Thyroid gland (tissue), 4 donors: ENCODE measurements around the gene RFPL2.

ENCODE experiments used
- CTCF ChIP-seq, 6 experiments: fragments of 200-600 bp in 3 of 6; fragments of 450-650 bp in 3 of 6; sonication (generic) in 3 of 6; IDR thresholded peaks; one replicate each; pipeline ENCODE4 v1.5.1; 2016 to 2019; ENCODE audit warnings: antibody characterized with exemption in 6 of 6, mild to moderate bottlenecking in 2 of 6, inconsistent platforms in 1 of 6, moderate library complexity in 1 of 6
- POLR2A ChIP-seq, 2 donors: fragments of 450-650 bp; IDR thresholded peaks; one replicate each; pipeline ENCODE4 v1.6.1; 2017; ENCODE audit warnings: antibody characterized with exemption in 2 of 2, mild to moderate bottlenecking in 2 of 2, moderate library complexity in 1 of 2

- no peak for TF ChIP-seq CTCF (IDR thresholded peaks at IDR 0.05)
- no peak for TF ChIP-seq POLR2A (IDR thresholded peaks at IDR 0.05)
Measured at GRCh38 chr22:32177221-32177765, 27.6 kb downstream of the RFPL2 start.
